NK-92 treated with Interleukin-12 subunit alpha and Interleukin-12 subunit beta, amount 100 ng/mL, for 24 hours (cell line): ENCODE measurements around the gene NUDT3.

Source experiments
- DNase-seq: peaks from one replicate; lab custom pipeline; 2025; lab: John Stamatoyannopoulos, UW

Gene NUDT3

GRCh38 chr6:34321821-34322220 lies 70.6 kb downstream of the NUDT3 start:
- no peak for DNase-seq

- DNase-seq = no peak
Measured at GRCh38 chr6:34319471-34319885, 73.0 kb downstream of the NUDT3 start.

GRCh38 chr6:34318499-34319470 lies 73.7 kb downstream of the NUDT3 start:
- DNase-seq = no peak

- DNase-seq = no peak
Measured at GRCh38 chr6:34317882-34318498, 74.5 kb downstream of the NUDT3 start.

GRCh38 chr6:34317172-34317477 lies 75.3 kb downstream of the NUDT3 start:
- DNase-seq = no peak

GRCh38 chr6:34316431-34317171 lies 75.9 kb downstream of the NUDT3 start:
- no peak for DNase-seq

DNA sequence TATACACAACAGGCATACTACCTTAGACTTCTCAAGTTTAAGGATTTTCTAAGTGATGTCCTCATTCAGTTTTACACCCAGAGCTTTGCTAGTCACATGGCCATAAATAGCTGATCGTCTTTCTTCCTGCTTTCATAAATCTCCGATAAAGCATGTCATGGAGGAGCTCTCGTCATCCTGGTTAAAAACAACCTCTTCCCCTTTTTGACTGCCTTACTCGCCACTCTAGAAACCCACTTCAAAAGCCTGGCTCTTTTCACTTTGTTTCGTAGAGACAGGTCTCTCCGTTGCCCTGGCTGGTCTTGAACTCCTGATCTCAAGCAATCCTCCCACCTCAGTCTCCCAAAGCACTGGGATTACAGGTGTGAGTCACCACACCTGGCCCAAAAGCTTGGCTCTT lies 76.7 kb downstream of the NUDT3 start:
- DNase-seq = no peak

- no peak for DNase-seq
Measured at GRCh38 chr6:34315256-34315655, 77.2 kb downstream of the NUDT3 start.

DNA sequence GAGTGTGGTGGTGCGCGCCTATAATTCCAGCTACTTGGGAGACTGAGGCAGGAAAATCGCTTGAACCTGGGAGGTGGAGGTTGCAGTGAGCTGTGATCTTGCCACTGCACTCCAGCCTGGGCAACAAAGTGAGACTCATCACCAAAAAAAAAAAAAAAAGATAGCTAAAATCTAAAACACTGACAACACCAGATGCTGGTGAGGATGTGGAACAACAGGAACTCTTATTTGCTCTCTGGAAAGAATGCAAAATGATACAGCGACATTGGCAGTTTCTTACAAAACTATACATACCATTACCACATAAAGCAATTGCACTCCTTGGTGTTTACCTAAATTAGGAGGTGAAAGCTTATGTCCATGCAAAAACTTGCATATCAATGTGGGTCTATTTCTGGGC lies 80.2 kb downstream of the NUDT3 start:
- no peak for DNase-seq

GRCh38 chr6:34310817-34311216 lies 81.7 kb downstream of the NUDT3 start:
- no peak for DNase-seq

DNA sequence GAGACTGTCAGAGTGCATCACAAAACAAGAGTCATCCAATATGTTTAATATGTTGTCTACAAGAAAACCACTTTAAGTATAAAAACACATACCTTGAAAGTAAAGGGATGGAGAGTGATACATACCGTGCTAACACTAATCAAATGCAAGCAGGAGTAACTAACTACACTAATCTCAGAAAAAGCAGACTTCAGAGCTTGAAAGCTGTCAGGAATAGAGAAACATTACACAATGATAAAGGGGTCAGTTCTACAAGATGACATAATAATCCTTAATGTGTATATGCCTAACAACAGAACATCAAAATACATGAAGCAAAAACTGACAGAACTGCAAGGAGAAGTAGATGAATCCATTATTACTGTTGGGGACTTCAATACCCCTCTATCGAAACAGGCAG lies 84.0 kb downstream of the NUDT3 start:
- no peak for DNase-seq

GRCh38 chr6:34305982-34306708 lies 86.3 kb downstream of the NUDT3 start:
- DNase-seq = no peak

DNA sequence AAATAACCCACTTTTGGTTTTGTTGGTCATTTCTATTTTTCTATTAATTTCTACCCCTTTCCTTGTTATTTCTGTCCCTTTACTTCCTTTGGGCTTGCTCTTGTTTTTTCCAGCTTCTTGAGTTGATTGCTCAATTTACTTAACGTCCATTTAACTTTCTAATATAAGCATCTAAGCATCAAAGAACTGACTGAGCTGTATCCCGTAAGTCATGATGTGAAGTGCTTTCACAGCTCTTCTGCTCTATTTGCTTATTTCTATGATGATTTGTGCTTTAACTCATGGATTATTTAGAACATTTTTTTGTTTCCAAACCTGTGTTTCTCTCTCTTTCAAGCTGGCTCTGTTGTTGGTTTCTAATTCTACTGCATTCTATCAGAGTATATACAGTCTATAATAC lies 87.0 kb downstream of the NUDT3 start:
- no peak for DNase-seq

GRCh38 chr6:34304164-34304563 lies 88.3 kb downstream of the NUDT3 start:
- DNase-seq = no peak

GRCh38 chr6:34302929-34303328 lies 89.5 kb downstream of the NUDT3 start:
- DNase-seq = no peak

DNA sequence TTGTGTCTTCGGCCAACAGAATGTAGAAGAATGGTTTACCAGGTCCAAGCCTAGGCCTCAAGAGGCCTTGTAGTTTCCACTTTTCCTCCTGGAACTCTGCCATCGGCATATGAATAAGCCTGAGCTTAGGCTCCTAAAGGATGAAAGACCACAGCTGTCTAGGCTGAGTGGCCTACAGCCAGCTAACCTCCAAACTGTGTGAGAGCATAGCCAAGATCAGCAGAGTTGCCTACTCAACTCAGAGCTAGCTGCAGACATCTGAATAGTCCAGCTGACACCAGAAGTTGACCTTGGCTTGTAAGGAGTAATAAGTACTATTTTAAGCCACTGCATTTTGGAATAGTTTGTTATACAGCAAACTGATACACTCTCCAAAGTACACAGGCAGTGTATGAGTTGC lies 91.1 kb downstream of the NUDT3 start:
- no peak for DNase-seq

DNA sequence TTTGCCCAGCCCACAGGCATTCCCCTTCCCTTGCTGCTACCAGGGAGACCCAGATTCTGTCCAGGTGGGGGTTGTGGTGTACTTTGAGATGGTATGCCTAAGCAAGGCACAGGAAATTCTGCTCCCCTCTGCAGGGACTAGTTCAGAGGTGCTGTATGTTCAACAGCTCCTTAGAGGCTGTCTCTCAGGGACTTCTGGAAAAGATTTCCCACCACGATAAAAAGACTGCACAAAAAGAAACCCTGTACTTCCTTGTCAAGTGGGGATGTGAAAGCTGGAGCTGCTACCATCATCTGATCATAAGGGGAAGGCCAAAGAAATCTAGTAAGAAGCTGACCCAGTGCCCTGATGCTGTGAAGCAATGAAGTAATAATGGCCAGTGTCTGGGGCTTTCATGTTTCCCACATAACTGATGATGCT lies 92.1 kb downstream of the NUDT3 start:
- no peak for DNase-seq

DNA sequence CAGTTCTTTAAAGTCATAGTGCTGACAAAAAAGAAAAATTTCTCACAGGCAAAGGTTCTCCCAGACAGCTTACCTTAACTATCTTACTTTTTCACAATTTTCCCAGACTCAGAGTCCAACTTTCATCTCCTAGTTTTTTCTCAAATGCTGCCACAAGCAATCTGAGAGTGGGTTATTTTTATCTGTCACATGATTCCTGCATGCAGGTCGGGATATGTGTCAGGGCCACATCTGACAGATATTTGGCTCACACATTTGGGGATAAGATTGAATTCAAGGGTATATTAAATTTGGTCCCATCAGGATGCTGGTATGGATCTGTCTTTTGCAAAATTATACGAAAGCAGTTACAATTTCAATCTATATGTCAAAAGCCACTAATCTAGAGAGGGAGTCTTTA lies 93.5 kb downstream of the NUDT3 start:
- DNase-seq = no peak

DNA sequence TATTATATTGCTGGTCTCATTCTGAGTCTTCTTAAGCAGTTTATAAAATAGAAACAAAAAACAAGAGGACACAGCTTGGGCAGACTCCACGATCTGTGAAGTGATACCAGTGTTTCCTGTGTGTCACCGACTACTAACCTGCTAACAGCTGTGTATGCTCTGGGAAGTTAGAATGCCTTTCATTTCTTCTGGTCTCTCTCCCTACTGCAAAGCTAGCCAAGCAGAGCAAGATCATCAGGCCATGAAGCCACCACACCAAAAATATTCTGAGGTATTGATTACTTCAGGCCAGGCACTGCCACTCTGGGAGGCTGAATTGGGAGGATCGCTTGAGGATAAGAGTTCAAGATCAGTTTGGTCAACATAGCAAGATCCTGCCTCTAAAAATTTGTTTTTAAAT lies 96.7 kb downstream of the NUDT3 start:
- DNase-seq = no peak

- DNase-seq = no peak
Measured at GRCh38 chr6:34292954-34293353, 99.5 kb downstream of the NUDT3 start.

DNA sequence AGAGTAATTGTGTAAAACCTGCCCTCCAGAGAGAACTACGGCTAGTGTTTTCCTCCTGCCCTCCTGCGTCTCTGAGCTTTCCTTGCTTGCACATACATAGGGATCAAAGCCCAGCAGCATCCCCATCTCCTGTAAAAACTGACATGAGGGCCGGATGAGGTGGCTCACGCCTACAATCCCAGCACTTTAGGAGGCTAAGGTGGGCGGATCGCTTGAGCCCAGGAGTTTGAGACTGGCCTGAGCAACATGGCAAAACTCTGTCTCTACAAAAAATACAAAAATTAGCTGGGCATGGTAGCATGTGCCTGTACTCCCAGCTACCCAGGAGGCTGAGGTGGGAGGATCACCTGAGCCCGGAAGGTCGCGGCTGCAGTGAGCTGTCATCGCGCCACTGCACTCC lies 103.3 kb downstream of the NUDT3 start:
- no peak for DNase-seq

- DNase-seq = no peak
Measured at GRCh38 chr6:34288581-34288980, 103.9 kb downstream of the NUDT3 start.
